ENCODE data around the gene ZFP36L1.

The ZFP36L1 gene

DNA sequence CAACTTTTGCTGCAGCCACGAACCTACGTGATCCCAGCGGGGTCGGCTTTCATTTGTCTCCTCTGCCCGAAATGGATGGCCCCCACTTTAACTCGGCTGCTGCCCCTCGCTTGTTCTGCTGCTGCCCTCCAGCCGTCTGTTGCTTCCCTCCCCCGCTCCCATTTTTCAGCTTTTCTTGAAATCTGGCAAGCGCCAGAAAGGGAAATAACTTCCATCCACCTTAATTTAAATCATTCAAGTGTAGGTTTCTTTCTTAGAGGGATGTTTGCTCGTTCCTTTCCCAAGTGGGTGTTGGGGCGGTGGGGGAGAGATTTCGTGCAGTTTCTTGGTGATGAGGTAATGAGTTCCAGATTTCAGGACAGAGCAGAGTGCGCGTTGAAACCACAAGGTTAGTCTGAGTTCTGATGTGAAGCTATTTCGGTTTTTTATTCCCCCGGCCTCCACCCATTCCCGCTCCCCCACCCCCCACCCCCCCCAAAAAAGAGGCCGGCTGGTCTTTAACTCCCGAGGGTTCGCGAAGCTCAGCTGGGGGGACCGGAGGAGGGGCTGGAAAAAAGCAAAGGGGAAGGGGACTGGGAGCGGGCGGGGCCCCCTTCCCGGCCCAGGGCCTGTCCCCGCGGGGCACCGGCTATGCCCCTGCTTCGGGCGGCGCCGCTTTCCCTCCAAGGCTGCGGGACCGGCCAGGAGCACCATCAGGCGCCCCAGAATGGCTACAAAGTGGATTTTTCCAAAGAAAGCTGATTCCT, 2.2 kb upstream of the ZFP36L1 start:
- no peak for DNase-seq

DNA sequence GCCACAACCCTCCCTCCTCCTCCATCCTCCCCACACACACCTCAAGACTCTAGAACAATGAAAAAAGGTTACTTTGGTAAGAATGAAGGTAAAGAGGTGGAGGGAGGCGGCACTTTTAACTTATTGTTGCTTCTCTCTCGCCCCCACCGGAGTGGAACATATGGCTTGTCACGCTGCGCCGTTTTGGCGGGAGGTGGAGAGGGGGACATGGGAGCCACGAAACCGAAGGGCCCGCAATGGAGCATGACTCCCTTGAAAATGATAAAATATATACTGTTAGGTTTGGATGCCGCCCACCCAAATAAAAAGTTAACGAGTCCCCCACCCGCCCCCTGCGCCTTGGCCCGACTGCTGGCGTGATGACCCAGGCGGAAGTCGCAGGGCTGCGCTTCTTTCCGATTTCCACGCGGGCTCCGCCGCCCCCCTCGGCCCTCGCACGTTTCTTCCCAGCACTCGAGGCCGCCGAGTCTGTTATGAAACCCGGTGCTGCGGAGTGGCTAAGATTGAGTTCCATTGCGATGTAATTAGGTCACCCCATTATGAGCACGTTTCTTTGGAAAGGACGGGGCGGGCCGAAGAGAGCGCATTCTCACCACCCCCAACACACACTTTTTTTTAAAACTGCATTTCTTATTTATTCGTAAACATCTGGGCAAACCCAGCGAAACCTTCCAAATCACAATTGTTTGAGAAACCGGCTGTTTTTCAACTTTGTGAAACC, 1.4 kb upstream of the ZFP36L1 start:
- DNase-seq = no peak

DNA sequence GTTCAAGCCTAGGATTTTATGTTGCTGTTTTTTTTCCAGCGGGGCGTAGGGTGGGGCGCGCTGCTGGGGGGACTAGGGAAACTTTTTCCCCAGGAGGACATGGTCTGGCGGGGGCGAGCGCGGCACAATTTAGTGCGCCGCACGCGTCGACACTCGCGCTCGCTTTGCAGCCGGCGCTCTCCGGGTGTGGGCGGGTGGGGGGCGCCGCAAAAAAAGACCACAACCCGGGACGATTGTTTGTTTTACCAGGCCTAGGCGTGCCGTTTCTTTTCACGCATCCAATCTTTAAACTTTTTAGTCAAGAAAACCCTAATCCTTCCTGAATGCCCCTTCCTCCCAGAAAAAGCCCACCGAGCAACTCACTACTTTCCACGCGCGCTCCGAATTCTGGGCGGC, 865 bp upstream of the ZFP36L1 start:
- no peak for DNase-seq

DNA sequence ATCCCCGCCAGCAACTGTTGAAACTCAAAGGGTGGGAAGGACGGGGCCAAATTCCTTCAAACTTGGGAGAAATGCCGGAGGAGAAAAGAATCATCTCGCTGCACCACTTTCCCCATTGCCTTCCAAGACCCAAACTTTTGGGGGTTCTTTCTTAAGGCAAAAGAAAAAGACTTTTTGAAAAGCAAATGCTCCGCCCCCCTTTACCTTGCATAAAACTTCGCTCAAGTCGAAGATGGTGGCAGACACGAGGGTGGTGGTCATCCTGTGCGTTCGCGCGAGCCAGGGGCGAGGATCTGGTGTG, 239 bp downstream of the ZFP36L1 start:
- no peak for DNase-seq

DNA sequence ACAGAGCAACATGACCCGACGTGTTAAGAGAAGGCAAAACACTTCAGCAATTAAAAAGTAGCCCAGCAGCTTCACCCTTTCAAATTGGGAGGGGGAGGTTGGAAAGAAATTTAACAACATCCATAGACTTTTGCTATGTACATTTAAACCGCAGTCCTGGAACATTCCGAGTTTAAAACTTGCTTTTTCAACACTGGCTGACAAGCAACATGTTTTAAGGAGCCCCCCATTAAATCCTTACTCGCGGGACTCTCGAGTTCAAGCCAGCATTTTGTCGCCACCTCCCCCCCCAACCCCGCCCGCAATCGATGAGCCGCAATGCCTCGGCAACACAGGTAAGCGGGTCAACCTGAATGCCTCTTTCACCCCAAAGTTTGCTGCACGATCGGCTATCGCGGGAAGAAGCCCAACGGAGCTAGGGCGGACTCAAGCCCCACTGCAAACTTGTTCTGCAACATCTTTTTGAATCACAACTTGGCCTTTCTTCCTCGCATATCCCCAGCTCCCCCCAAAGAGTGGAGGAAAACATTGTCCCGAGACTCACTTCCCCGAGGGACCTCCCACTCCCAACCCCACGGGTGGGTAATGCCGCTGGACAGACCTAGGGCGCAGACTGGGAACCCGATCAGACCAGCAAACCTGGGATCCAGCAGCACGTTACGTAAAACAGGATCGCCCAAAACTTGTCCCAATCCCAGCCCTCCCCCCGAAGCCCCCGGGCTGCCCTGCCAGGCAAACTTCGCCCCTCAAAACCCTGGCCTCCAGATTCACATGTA, 777 bp downstream of the ZFP36L1 start:
- DNase-seq = no peak

DNA sequence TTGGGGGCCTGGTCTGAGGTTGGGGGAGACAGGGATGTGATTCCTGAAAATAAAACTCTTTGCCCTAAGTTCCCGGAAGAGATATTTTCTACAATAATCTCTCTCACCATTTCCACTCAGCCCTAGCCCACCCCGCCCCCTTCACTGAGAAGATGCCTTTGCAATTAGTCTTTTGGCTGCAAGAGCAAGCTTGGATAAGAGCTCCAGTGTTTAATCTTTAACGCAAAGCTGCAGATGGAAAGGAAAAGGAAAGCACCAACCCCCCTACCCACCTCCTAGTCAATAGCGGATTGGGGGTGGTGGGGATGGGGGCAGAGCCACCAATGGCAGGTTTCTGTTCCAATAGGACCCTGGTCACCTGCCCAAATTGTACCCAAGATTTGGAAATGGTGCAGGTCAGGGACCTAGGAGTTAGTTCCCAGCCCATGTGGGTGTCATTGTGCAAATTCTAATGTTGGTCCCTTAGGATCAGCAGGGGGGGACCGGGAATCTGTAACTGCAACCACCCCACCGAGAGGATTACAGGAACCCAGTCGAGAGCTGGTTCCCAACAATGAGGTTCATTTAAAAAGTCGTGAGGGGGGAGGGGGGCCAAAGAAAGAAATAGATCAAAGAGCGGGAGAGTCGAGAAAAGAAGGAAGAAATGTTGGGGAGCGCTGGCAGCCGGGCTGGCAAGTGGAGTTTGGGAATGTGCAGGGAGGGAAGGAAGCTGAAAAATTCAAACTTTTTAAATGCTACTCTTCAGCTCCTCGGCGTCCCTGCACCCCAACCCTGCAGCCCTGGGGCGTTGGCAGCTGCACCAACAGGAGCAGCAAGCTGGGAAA, 1.6 kb downstream of the ZFP36L1 start:
- DNase-seq = no peak

DNA sequence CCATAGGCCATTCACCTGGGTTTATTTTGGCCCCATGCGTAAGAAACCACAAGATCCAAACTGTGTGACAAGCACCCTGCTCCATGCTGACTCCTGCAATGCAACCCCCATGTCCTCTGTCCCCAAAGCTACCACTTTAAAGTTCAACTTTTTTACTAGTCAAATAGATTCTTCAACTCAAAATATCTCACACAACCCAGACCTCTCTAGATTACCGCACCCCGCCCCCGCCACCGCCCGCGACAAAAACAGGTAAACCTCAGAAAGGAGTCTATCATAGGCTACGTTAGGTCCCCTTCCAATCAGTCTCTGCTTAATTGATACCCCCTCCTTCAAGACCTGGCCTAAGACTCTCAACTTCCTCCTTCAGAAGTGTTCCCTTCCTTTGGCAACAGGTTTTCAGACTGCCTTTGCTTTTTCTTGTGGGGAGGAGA, 2.2 kb downstream of the ZFP36L1 start:
- no peak for DNase-seq

DNA sequence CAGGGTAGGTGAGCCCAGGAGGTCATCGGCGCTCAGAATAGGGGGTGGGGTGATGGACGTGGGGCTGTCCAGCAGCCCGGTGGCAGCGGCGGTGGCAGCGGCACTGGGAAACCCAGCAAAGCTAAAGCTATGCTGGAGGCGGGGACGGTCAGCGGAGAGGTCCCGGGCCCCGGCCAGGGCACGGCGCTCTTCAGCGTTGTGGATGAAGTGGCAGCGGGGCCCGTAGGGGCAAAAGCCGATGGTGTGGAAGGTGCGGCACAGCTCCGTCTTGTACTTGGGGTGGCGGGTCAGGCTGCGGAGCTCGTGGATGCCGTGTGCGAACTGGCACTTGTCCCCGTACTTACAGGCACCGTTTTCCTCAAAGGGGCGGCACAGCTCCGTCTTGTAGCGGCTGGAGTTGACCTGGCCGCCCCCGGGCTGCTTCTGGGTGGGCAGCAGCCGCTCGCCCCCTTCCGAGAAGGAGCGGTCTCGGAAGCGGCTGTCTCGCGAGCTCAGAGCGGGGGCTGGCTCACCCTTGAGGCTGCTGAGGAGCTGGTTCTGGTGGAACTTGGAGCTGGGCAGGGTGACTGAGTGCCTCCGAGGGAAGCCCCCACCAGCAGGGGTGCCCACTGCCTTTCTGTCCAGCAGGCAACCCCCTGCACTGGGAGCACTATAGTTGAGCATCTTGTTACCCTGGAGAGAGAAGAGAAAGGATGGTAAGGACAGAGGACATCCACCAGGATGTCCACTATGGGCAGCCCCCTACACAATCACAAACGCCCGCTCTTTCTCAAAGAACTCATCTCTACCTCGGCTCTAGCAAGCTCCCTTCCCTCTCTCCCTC, 2.8 kb downstream of the ZFP36L1 start:
- no peak for DNase-seq

DNA sequence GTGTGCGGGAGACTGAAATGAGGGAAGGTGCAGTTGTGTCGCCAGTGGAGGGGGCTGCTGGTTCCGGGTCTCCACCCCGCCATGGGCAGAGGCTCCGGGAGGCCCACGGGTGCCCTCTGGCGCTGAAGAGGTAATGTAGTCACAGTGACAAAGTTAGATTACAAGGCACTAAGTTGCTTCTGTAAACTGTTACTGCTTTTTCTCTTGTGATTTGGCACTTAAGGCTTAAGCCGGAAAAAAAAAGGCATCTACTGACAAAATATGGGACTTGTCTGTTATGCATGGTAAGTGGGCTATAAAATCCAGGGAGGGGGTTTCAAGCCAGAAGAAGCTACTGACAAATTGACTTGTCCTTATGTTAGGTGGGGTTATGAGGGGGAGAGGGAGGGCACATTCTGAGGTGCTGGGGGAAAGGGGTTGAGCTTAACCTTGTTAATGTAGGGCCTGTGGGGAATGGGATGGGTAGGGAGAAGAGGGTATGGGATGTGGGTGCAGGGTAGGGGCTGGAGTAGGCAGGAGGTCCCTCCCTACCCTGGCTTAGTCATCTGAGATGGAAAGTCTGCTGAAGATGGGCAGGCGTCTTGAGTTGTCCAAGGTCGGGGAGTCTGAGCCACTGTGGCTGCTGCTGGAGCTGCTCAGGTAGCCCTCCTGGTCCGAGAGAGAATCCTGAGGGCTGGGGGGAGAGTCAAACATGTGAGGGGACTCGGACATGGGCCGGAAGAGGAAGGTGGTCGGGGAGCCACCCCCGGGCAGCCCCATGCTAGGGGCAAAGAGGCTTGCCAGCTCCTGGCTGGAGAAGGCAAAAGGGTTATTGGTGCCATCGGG, 3.7 kb downstream of the ZFP36L1 start:
- peak; percentile 59 for DNase-seq

DNA sequence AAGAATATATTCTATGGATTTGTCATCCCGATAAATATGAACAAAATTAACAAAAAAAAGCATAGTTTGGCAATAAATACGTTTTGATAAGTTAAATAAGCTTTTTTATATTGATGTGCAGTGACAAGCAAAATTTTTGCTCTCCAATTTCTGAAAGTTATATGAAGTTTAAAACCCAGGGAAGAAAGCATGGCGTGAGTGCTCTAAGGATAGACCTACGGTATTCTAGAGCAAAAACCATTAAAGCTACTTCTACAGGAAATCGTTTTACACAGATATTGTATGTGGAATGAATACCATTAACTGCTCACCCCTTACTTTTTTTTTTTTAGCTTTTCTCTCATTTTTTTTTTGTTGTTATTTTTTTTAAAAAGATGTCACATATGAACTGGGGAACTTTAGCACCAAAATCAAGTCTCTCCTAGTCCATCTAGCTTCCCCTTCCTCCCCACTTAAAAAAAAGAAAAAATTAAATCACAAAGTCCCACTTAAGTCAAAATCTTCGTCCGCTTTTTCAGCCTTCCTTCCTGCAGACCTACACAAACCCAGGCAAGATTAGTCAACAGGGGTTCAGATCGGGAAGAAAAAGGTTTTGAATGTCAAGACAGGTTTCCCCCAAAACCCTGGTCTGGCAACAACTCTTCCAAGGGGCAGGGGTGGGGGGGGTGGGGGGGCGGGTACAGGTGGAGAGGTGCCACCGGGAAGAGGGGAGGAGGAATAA, 4.4 kb downstream of the ZFP36L1 start:
- no peak for DNase-seq

DNA sequence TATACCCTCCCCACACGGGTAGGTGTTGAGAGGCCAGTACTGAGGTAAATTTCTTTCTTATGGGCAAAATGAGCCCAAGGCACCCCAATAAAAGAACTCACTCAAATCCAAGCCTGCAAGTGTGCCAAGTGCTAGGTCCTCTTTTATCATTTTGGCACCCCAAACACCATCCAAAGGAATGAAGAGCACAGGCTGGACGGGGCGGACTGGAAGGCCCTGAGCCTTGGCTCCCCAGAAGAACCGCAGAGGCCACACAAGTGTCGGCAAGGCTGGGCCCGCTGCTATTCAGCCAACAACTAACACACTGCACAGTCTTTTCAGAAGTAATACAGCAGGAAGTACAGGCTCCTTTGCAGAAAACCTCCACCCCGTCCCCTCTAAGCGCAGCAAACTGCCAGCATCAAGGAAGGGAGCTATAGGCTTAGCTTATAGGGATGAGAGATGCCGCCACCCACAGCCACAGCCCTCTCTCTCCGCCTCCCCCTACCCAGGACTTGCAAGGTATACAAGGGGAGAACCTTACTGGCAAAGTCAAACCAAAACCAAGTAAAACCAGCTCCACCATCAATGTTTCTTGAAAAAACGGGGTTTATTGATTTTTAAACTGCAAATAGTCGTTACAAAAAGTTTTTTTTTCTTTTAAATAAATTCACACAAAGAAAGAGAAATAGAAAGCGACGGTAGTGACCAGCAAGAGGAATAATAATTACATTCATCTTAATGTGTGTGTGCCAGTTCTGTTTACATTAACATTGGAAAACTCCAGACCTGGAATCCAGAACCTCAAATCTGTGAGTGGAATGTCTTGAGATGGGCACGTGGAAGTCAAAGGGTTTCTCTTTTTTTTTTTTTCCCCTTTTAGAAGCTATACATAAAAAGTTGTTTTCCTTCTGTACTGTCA, 5.5 kb downstream of the ZFP36L1 start:
- DNase-seq = no peak

DNA sequence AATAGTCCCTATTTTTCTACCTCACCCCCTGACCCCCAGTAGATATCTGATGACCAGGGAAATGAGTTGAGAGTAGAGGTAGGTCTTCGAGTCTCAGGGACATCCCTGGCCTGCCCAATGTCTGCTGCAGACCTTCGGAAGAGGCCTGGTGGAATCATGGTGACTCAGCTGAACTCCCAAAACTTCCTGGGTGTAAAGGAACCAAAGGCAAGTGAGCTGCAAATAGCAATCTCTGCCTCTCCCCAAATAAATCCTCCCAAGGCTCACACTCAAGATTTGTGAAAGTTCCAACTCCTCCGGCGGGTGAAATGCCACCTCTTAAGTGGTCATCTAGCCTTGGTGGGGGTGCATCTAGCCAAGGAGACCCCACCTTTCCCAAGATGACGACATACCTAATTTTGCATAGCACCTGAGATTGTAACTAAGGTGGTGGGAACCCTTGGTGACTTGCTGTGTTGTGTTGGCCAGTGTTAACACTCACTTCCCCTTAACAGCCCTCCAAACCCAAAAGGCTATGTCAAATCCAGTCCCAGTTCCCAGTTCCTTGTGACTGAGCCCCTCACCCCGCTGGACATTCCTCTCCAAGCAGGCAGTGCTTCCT, 6.3 kb downstream of the ZFP36L1 start:
- no peak for DNase-seq

DNA sequence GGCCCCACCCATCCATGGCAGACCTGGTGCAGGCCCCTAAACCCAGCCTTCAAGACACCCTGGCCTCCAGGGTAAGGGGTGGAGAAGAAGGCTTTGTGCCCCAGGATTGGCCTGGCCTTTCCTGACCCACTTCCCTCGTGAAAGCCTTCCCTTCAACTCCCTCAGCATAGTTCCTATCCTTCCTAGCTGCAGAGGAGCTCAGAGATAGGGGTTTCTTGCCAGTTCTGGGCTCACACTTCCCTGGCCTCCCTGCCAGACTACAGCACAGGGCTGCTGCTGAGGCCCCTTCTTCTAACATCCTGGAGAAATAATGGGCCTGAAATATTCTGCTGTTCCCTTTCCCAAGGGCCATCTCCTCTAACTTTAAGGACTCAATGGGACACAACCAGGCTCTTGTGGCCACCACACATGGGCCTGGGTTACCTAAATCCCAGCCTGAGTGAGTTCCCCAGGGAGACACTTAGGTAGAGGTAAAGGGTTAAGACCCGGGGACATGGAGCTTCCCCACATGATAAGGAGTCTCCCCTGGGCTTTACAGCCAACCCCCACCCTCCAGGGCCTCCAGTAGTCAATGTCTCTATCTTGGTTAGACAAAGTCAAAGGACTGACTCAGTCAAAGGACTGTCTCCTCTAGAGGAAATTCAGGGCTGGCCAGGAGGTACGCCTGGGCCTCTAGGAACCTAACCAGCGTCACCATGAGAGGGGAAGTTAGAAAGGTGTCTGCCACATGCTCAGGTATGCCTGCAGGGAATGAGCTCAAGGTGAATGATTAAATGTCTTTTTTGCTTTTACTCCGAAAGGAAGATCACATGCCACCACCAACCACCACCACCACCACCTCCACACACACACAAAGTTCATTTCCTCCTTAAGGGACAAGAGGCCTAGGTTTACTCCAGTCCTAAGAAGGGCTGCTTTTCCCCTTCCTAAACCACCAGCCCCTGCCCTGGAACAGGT, 7.1 kb downstream of the ZFP36L1 start:
- no peak for DNase-seq

DNA sequence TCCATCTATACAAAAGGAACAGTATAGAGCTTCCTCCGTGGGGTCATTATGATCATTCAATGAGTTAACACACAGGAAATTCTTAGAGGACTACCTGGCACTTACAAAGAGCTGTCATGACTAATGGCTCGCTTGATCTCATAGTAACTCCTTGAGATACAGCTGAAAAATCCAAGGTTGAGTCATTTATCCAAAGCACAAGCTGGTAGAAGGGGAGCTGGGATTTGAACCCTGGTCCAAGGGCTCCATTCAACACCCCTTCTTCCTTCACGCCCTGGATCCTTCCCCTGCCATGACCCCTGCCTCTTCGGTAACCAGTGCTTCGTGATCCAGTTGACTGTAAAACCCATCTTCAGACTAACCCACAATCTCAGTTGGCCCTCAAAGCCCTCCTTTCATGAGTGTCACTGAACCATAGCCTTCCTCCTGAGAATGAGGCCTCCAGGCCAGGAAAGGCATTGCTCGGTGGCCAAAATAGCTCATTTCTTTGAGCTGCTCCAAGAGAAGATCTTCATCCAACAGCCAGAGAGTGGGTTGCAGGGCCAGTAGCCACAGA, 7.8 kb downstream of the ZFP36L1 start:
- no peak for DNase-seq

DNA sequence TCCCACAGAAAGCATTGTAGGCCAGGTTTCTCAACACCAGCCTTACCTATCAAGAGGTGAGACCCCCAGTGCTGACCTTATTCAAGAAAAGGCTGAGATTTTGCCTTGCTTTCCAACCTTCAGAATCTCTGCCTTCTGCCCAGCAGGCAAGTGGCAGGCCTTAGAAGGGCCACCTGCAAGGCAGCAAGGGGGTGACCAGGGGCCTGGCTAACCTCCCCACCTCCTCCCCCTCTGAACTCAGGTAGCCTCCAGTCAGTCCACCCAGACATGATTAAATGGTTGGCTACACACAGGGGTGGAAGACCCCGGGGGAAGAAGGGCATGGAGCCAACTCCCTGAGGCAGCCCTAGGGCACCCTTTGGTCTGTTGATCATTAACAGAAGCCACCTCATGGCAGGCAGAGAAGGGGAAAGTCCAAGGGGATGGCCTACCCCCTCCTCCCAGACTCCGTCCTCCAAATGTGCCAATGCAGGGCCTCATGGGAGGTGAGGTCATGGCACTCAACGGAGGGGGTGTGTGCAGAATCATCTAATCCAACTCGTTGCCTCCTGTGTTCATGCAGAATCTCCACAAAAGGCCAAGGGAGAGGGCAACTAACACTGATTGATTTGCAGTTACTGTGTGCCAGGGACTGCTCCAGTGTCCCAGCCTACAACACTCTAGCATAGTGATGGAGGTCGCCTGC, 8.5 kb downstream of the ZFP36L1 start:
- DNase-seq = no peak

DNA sequence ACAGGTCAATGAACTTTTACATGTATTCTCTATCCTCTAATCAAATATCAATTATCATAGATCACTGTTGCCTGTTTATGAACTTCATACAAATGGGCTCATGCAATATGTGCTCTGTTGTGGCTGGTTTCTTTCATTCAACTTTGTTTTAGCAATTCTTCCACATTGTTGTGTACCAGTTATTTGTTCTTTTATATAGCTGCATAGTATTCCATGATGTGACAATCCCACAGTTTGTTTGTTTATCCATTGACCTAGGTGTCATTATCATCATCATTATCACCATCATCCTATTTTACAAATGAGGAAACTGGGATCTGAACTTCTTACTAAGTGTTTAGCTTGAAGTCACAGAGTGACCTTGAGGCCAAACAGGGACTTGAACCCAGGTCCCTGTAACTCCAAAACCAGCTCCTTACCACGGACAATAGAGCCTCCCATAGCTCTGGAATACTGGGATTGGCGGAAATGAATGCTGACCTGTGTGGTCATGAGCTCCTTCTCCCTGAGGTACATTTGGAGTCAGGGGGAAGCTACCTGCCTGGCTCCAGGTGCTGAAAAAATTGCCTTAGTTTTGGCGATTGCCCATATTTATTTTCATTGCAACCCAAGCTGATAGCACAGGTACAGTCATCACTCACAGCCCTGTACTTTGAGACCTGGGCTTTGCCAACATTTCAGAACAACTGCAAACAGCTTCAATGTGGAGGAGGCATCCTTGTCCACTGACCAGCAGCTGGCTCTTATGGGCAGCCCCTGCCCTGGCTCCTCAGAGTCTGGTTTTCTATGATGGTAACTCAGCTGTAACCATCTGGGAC, 9.2 kb downstream of the ZFP36L1 start:
- no peak for DNase-seq

All from NCI-H510A (cell line).